Natural killer cell (primary cell): ENCODE results near the gene ARHGEF26. TPM values are rescaled to one million over a fixed set of nuclear protein-coding genes. Genes with fewer than 3 reads are reported as not detected.

ENCODE experiments used
- ATAC-seq, 3 donors: fragments of 150-1000 bp in 2 of 3; fragments of 200-7000 bp in 1 of 3; cut with Tn5 transposase; 1 replicate in 1 of 3; 2 replicates in 2 of 3; pipeline ENCODE4 v1.10.0; 2021; ENCODE audit warnings: mild to moderate bottlenecking in 2 of 3, moderate library complexity in 2 of 3
- DNase-seq, 2 donors: peaks; one replicate each; pipeline versions ENCODE4 v3.0.0 to v3.0.0-alpha.2; 2013 to 2021; ENCODE audit warnings: mixed read lengths in 1 of 2
- H3K27ac ChIP-seq: one replicate; pipeline ENCODE4 v1.5.1; 2013; ENCODE audit warnings: mild to moderate bottlenecking, low read length
- H3K27me3 ChIP-seq: one replicate; pipeline ENCODE4 v1.6.1; 2013; ENCODE audit warnings: low read length; ENCODE audit not compliant: control insufficient read depth, insufficient read depth
- H3K36me3 ChIP-seq: one replicate; pipeline ENCODE4 v1.6.1; 2013; ENCODE audit warnings: low read length; ENCODE audit not compliant: control insufficient read depth, insufficient read depth
- H3K4me1 ChIP-seq: one replicate; pipeline ENCODE4 v1.6.1; 2013; ENCODE audit warnings: low read length; ENCODE audit not compliant: control insufficient read depth, insufficient read depth
- H3K4me3 ChIP-seq: one replicate; pipeline ENCODE4 v1.5.1; 2013; ENCODE audit warnings: low read length
- H3K9me3 ChIP-seq: one replicate; pipeline ENCODE4 v1.6.1; 2013; ENCODE audit warnings: low read length; ENCODE audit not compliant: control insufficient read depth, insufficient read depth
- H3K27ac Mint-ChIP-seq, 2 donors: one replicate each; pipeline ENCODE4 v1.8.0; 2022; ENCODE audit warnings: mild to moderate bottlenecking in 2 of 2, mixed read lengths in 2 of 2, moderate library complexity in 1 of 2
- H3K27me3 Mint-ChIP-seq, 2 donors: one replicate each; pipeline ENCODE4 v1.8.0; 2022; ENCODE audit warnings: low read depth in 2 of 2, mixed read lengths in 2 of 2
- H3K36me3 Mint-ChIP-seq: one replicate; pipeline ENCODE4 v1.8.0; 2022; ENCODE audit warnings: mixed read lengths
- H3K4me1 Mint-ChIP-seq, 2 donors: one replicate each; pipeline ENCODE4 v1.8.0; 2022; ENCODE audit warnings: mixed read lengths in 2 of 2
- H3K4me3 Mint-ChIP-seq: one replicate; pipeline ENCODE4 v1.8.0; 2022; ENCODE audit warnings: mild to moderate bottlenecking, moderate library complexity, mixed read lengths
- H3K9me3 Mint-ChIP-seq, 2 donors: one replicate each; pipeline ENCODE4 v1.8.0; 2022; ENCODE audit warnings: mixed read lengths in 2 of 2
- WGBS: methylation state at CpG from one replicate; pipeline ENCODE4 v1.1.7; 2013; ENCODE audit warnings: missing lambda C conversion rate; ENCODE audit not compliant: insufficient coverage; 5-methylcytosine and 5-hydroxymethylcytosine counted together
- intact Hi-C: fragments of 100-400 bp; cut with micrococcal nuclease; formaldehyde crosslinking; loops from one replicate; pipeline ENCODE4 v1.14.2; 2022
- total RNA-seq, 4 donors: library from RNA; stranded (reverse); fragments of 120-200 nt in 1 of 4; gene quantifications; one replicate each; pipeline versions ENCODE4 v1.2.3 to v1.2.4, GENCODE V29; 2013 to 2022
- TF ChIP-seq, protein P1 (sequence below): fragments of 200-600 bp; IDR thresholded peaks from one replicate; pipeline ENCODE4 v1.8.0; 2022; ENCODE audit warnings: antibody characterized with exemption

ARHGEF26 gene
- total RNA-seq, 3 donors from 2014 or later (not counting 1 experiment from before 2014, with no cell fraction given), result 0.20 TPM; not detected in 2

DNA sequence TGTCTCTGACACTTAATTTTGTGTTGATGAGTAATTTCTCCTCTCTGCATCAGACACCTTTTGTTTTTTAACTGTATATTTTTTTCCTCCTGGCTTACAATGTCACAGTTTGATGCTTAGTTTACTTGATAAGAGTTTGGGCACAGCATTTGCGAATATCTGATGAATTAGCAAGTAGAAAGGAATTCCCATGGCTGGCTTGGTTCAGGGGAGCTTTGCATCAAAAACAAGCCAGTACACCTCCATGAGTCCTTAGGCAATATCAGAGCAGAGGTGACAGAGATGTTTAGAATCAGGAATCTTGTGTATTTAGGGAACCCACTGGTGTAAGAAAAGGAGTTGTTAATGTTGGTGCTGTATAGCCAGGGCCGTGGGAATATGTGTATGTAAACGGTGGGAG lies 9.3 kb downstream of the ARHGEF26 start:
- Mint-ChIP-seq H3K4me1 (no peaks in the 10 kb centered on the region), H3K27me3 (peaks cover 11 to 16% of the 10 kb centered on the region in 2 donors), H3K36me3 (no peaks in the 10 kb centered on the region), H3K4me3 (no peak overlapping the region), H3K27ac (no peak overlapping the region), H3K9me3 (peaks cover 2 to 3% of the 10 kb centered on the region in 2 donors)
- ATAC-seq (no peak), DNase-seq (no peak)
- Histone ChIP-seq H3K27me3 (no peaks in the 10 kb centered on the region), H3K9me3 (no peaks in the 10 kb centered on the region), H3K4me1 (no peaks in the 10 kb centered on the region), H3K36me3 (no peaks in the 10 kb centered on the region), H3K4me3 (no peak overlapping the region), H3K27ac (no peak overlapping the region)
- TF ChIP-seq, protein P1, sequence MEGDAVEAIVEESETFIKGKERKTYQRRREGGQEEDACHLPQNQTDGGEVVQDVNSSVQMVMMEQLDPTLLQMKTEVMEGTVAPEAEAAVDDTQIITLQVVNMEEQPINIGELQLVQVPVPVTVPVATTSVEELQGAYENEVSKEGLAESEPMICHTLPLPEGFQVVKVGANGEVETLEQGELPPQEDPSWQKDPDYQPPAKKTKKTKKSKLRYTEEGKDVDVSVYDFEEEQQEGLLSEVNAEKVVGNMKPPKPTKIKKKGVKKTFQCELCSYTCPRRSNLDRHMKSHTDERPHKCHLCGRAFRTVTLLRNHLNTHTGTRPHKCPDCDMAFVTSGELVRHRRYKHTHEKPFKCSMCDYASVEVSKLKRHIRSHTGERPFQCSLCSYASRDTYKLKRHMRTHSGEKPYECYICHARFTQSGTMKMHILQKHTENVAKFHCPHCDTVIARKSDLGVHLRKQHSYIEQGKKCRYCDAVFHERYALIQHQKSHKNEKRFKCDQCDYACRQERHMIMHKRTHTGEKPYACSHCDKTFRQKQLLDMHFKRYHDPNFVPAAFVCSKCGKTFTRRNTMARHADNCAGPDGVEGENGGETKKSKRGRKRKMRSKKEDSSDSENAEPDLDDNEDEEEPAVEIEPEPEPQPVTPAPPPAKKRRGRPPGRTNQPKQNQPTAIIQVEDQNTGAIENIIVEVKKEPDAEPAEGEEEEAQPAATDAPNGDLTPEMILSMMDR, result no peak
- 80% methylated on average over 1 of the region's 3 CpGs for WGBS
- intact Hi-C loops, result no loop called here

DNA sequence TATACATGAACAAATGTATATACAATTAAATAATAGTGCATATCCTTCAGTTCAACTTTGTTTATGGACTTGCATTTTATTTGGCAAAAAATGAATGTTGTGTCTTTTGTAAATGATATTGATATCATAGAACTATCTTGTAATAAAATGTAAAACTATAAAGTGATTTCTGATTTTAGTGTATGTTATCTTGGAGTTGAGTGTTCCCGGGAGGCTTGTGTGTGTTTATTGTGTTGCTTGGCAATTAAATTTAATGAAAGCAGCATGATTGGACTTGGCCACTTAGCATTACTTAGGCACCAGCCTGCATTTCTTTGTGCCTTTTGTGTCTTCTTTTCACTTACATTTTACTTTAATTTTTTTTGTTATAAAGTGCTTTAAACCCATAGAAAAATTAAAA lies 10.6 kb downstream of the ARHGEF26 start:
- intact Hi-C loops, result no loop called here
- Histone ChIP-seq H3K4me3 (no peak overlapping the region), H3K4me1 (no peaks in the 10 kb centered on the region), H3K36me3 (no peaks in the 10 kb centered on the region), H3K27ac (no peak overlapping the region), H3K9me3 (no peaks in the 10 kb centered on the region), H3K27me3 (no peaks in the 10 kb centered on the region)
- 100% methylated on average over 1 of the region's 1 CpG for WGBS
- TF ChIP-seq, protein P1, result no peak
- ATAC-seq, result no peak
- no peaks in the 10 kb centered on the region for H3K4me1 Mint-ChIP-seq
- DNase-seq, result no peak
- no peaks in the 10 kb centered on the region for H3K36me3 Mint-ChIP-seq
- peaks cover 0 to 12% of the 10 kb centered on the region in 2 donors for H3K27me3 Mint-ChIP-seq
- H3K9me3 Mint-ChIP-seq, result peaks cover 0 to 2% of the 10 kb centered on the region in 2 donors
- no peak overlapping the region for H3K4me3 Mint-ChIP-seq
- H3K27ac Mint-ChIP-seq, result no peak overlapping the region

DNA sequence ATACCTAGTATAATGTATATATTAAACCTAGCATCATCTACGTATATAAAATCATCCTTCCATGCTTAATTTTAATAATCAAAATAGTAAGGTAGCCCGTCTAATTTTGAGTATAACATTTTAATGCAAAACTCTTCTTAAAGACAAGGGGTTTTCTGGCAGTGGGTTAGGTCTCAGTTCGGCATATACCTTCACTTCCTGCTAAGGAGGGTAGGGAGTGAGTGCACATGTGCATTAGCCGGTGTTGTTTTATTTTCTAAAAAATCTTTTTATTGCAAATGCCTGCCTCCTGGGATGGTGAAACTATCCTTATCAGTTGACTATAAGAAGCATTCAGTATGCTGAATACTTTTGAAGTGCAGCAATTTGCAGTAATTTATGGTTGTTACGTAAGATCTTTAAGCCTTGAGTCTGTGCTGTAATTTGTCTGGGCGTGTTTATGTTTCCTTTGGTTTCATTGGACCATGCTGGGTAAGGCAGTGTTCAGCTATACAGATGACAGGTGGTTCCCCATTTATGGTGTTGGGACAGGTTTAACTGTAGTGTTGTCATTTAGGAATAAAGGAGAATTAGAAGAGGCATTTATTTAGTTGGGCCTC lies 11.7 kb downstream of the ARHGEF26 start:
- TF ChIP-seq, protein P1, result no peak
- H3K27me3 Mint-ChIP-seq, result peaks cover 0 to 12% of the 10 kb centered on the region in 2 donors
- H3K4me1 ChIP-seq, result no peaks in the 10 kb centered on the region
- WGBS, result 41% methylated on average over 3 of the region's 6 CpGs
- no peak overlapping the region for H3K27ac Mint-ChIP-seq
- no peaks in the 10 kb centered on the region for H3K27me3 ChIP-seq
- DNase-seq (no peak), ATAC-seq (no peak)
- H3K27ac ChIP-seq, result no peak overlapping the region
- H3K9me3 ChIP-seq, result no peaks in the 10 kb centered on the region
- H3K36me3 Mint-ChIP-seq, result no peaks in the 10 kb centered on the region
- peaks cover 0 to 2% of the 10 kb centered on the region in 2 donors for H3K9me3 Mint-ChIP-seq
- H3K4me3 Mint-ChIP-seq, result no peak overlapping the region
- intact Hi-C loops, result no loop called here
- H3K36me3 ChIP-seq, result no peaks in the 10 kb centered on the region
- no peaks in the 10 kb centered on the region for H3K4me1 Mint-ChIP-seq
- H3K4me3 ChIP-seq, result no peak overlapping the region
